OCI-LY1 (cell line): Measurements from ENCODE around the gene ERV3-1.
A peak's percentile ranks its signal among the peaks of the same experiment; 100 is the strongest.

Experiments
- H2AFZ ChIP-seq: fragments of 200-600 bp; sonication (generic), shearing (Covaris generic); 2 replicates; pipeline ENCODE4 v1.6.0; 2014; ENCODE audit warnings: antibody characterized with exemption, mild to moderate bottlenecking, low read length
- H3F3A ChIP-seq: fragments of 200-600 bp; sonication (generic), shearing (Covaris generic); 2 replicates; pipeline ENCODE4 v1.6.0; 2014; ENCODE audit warnings: mild to moderate bottlenecking, antibody characterized with exemption, low read length, moderate library complexity; ENCODE audit not compliant: insufficient read depth
- H3K27ac ChIP-seq: fragments of 200-600 bp; sonication (generic); 2 replicates; pipeline ENCODE4 v1.5.1; 2014; ENCODE audit warnings: low read length, mixed run types, mild to moderate bottlenecking, low read depth; ENCODE audit not compliant: poor library complexity, severe bottlenecking
- H3K27me3 ChIP-seq: fragments of 200-600 bp; sonication (generic); 2 replicates; pipeline ENCODE4 v1.6.0; 2014; ENCODE audit warnings: antibody characterized with exemption, mild to moderate bottlenecking, low read length, moderate library complexity; ENCODE audit not compliant: insufficient read depth
- H3K36me3 ChIP-seq: fragments of 200-600 bp; sonication (generic); 2 replicates; pipeline ENCODE4 v1.6.1; 2014; ENCODE audit warnings: mild to moderate bottlenecking, antibody characterized with exemption, low read length, moderate library complexity, mixed read lengths; ENCODE audit not compliant: insufficient read depth
- H3K4me1 ChIP-seq: fragments of 200-600 bp; sonication (generic); 2 replicates; pipeline ENCODE4 v1.5.1; 2014; ENCODE audit warnings: mild to moderate bottlenecking, low read length, moderate library complexity; ENCODE audit not compliant: insufficient read depth, severe bottlenecking
- H3K4me2 ChIP-seq: fragments of 200-600 bp; sonication (generic), shearing (Covaris generic); 2 replicates; pipeline ENCODE4 v1.6.1; 2014; ENCODE audit warnings: low read length
- H3K4me3 ChIP-seq: fragments of 200-600 bp; sonication (generic); 2 replicates; pipeline ENCODE4 v1.5.1; 2014; ENCODE audit warnings: low read length, low read depth, mild to moderate bottlenecking, mixed read lengths; ENCODE audit not compliant: poor library complexity, severe bottlenecking
- H3K79me2 ChIP-seq: fragments of 200-600 bp; shearing (Covaris generic); 2 replicates; pipeline ENCODE4 v1.6.1; 2016; ENCODE audit warnings: mixed run types, low read length, mixed read lengths; ENCODE audit not compliant: insufficient read depth
- H3K9ac ChIP-seq: fragments of 200-600 bp; sonication (generic), shearing (Covaris generic); 2 replicates; pipeline ENCODE4 v1.6.1; 2014; ENCODE audit warnings: mild to moderate bottlenecking, low read length, mixed read lengths
- H3K9me2 ChIP-seq: fragments of 200-600 bp; sonication (generic), shearing (Covaris generic); 2 replicates; pipeline ENCODE4 v1.6.1; 2014; ENCODE audit warnings: low read depth, mild to moderate bottlenecking, low read length, mixed read lengths
- H3K9me3 ChIP-seq: fragments of 200-600 bp; shearing (Covaris generic); 2 replicates; pipeline ENCODE4 v1.6.1; 2014; ENCODE audit warnings: low read length, mixed read lengths
- H4K20me1 ChIP-seq: fragments of 200-600 bp; sonication (generic), shearing (Covaris generic); 2 replicates; pipeline ENCODE4 v1.6.0; 2016; ENCODE audit warnings: mild to moderate bottlenecking, low read length; ENCODE audit not compliant: insufficient read depth
- EZH2 ChIP-seq: fragments of 200-600 bp; sonication (generic), shearing (Covaris generic); IDR thresholded peaks from 2 replicates; pipeline ENCODE4 v1.8.0; 2017; ENCODE audit warnings: borderline replicate concordance, mixed run types, mild to moderate bottlenecking, antibody characterized with exemption, low read length, moderate library complexity, mixed read lengths
- TF ChIP-seq, protein P1 (sequence below): fragments of 200-600 bp; sonication (generic), shearing (Covaris generic); IDR thresholded peaks from 2 replicates; pipeline ENCODE4 v1.5.1; 2017; ENCODE audit warnings: mild to moderate bottlenecking, antibody characterized with exemption, low read length, moderate library complexity, mixed read lengths

Gene ERV3-1

DNA sequence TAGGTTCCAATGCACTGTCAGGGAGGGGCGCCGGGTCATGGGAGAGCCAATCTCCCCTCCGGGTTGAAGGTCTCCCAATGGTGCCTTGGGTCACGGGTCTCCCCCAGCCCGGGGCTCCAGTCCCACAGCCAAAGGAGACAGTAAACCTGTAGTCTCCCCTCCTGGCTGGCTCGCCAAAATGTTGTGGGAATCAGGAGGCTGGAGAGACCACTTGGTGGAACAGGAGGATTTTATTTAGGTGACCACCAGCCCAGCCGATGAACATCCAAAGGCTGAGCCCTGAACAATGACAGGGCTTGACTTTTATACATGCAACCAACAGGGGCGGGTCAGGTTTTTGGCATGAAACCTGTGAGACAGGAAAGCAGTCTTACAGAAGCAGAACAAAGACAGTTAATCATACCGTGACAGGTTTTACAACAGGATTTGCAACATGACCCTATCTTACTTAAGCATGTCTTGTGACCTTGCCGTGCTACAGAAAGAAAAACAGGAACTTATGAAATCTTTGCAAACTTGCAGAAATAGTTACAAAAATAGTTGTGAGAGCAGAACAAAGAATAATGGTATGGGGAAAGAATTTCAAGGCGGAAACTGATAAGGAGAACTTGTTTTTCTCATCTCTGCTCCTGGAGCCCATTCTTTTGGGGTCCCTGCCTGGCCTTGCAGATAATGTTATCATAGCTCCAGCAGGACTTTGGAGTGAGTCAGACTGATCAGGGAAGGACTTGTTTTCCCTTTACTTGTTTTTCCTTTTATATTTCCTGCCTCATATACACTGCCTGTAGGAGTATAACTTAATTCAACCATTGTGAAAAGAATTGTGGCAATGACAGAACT, 7.1 kb downstream of the ERV3-1 start:
- no peak overlapping the region for H3K4me3 ChIP-seq
- H3F3A ChIP-seq = no peaks in the 10 kb centered on the region
- H3K9me3 ChIP-seq = peaks cover 58% of the 10 kb centered on the region
- no peak overlapping the region for H3K9ac ChIP-seq
- H3K79me2 ChIP-seq = peaks cover 6% of the 10 kb centered on the region
- H3K4me2 ChIP-seq = no peak overlapping the region
- peaks cover 74% of the 10 kb centered on the region for H3K36me3 ChIP-seq
- TF ChIP-seq EZH2 = no peak
- TF ChIP-seq, protein P1, sequence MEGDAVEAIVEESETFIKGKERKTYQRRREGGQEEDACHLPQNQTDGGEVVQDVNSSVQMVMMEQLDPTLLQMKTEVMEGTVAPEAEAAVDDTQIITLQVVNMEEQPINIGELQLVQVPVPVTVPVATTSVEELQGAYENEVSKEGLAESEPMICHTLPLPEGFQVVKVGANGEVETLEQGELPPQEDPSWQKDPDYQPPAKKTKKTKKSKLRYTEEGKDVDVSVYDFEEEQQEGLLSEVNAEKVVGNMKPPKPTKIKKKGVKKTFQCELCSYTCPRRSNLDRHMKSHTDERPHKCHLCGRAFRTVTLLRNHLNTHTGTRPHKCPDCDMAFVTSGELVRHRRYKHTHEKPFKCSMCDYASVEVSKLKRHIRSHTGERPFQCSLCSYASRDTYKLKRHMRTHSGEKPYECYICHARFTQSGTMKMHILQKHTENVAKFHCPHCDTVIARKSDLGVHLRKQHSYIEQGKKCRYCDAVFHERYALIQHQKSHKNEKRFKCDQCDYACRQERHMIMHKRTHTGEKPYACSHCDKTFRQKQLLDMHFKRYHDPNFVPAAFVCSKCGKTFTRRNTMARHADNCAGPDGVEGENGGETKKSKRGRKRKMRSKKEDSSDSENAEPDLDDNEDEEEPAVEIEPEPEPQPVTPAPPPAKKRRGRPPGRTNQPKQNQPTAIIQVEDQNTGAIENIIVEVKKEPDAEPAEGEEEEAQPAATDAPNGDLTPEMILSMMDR = no peak
- H2AFZ ChIP-seq = no peak overlapping the region
- H4K20me1 ChIP-seq = no peaks in the 10 kb centered on the region
- no peaks in the 10 kb centered on the region for H3K9me2 ChIP-seq
- no peaks in the 10 kb centered on the region for H3K27me3 ChIP-seq
- H3K4me1 ChIP-seq = peaks cover 6% of the 10 kb centered on the region
- H3K27ac ChIP-seq = peak overlapping the region; percentile 45

DNA sequence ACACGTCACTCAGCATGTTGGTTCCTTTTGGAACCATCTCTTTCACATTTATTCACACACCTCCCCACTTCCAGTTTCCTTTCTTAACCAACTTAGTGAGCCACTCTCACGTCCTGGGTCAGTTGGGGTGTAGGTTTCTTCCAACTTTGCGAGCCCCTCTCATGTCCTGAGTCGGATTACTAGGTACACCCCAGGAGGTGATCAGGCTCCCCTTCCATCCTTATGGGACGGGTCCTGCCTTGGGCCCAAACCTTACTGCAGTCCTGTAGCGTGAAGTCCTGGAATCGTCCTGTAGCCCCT, 7.7 kb downstream of the ERV3-1 start:
- Histone ChIP-seq H3K9me2 (no peaks in the 10 kb centered on the region), H3F3A (no peaks in the 10 kb centered on the region), H3K4me2 (no peak overlapping the region), H4K20me1 (no peaks in the 10 kb centered on the region), H3K9me3 (peaks cover 60% of the 10 kb centered on the region), H3K36me3 (peaks cover 69% of the 10 kb centered on the region), H3K9ac (no peak overlapping the region), H3K4me3 (no peak overlapping the region), H3K79me2 (0 out of 2 replicates have a peak, but pooled peaks cover under 1% of the 10 kb centered on the region), H2AFZ (no peak overlapping the region), H3K27ac (no peak overlapping the region), H3K4me1 (peaks cover 6% of the 10 kb centered on the region), H3K27me3 (no peaks in the 10 kb centered on the region)
- TF ChIP-seq, protein P1 = no peak
- TF ChIP-seq EZH2 = no peak

DNA sequence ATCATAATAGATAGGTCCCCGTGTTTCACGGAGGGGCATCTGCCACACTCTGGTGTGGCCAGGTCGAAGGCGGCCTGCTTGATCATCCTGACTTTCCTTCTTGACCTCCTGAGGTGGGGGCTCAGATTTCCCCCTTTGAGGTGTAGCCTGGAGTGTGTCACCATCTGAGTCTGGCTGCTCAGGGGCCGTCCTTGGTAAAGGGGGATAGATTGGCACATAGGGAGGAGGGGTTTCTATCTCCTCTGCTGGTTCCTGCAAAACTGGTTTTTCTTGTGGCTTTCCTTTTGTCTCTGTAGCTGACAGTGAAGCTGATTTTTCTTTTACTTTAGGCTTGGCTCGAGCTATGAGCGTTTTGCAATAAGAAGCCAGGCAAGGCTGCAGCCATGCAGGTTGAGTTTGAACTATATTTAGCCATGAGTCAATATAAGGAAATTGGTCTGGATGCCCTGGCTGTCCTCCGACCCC, 8.5 kb downstream of the ERV3-1 start:
- Histone ChIP-seq H3K27me3 (no peaks in the 10 kb centered on the region), H3K36me3 (peaks cover 66% of the 10 kb centered on the region), H4K20me1 (no peaks in the 10 kb centered on the region), H3K79me2 (no peaks in the 10 kb centered on the region), H3K4me3 (no peak overlapping the region), H3K9ac (no peak overlapping the region), H3F3A (no peaks in the 10 kb centered on the region), H3K4me2 (no peak overlapping the region), H3K4me1 (peaks cover 6% of the 10 kb centered on the region), H2AFZ (no peak overlapping the region), H3K9me3 (peaks cover 60% of the 10 kb centered on the region), H3K27ac (no peak overlapping the region), H3K9me2 (no peaks in the 10 kb centered on the region)
- TF ChIP-seq, protein P1 = no peak
- TF ChIP-seq EZH2 = no peak
